Left ventricle myocardium inferior (tissue), 1 donor: ENCODE data around the gene PTPN11. TPM values are rescaled to one million over a fixed set of nuclear protein-coding genes. Genes with fewer than 3 reads are reported as not detected.
A peak's percentile ranks its signal among the peaks of the same experiment; 100 is the strongest.
"Not testable (repeated sequence)": the region's sequence is repeated elsewhere in the genome, so short reads cannot be mapped to it uniquely, and the experiment has no call there.

Experiments
- DNase-seq: peaks from one replicate; pipeline ENCODE4 v3.0.0-alpha.2; 2020
- H3K27ac ChIP-seq: fragments of 200-600 bp; replicated peaks from 2 replicates; pipeline ENCODE4 v1.8.0; 2021
- H3K27me3 ChIP-seq: fragments of 200-600 bp; 2 replicates; pipeline ENCODE4 v1.8.0; 2021; ENCODE audit warnings: low read depth
- H3K36me3 ChIP-seq: fragments of 200-600 bp; 2 replicates; pipeline ENCODE4 v1.8.0; 2021
- H3K4me1 ChIP-seq: fragments of 200-600 bp; 2 replicates; pipeline ENCODE4 v1.8.0; 2021
- H3K4me3 ChIP-seq: fragments of 200-600 bp; 2 replicates; pipeline ENCODE4 v1.8.0; 2021; ENCODE audit warnings: mild to moderate bottlenecking, moderate library complexity
- H3K9me3 ChIP-seq: fragments of 200-600 bp; replicated peaks from 2 replicates; pipeline ENCODE4 v1.8.0; 2021
- intact Hi-C: fragments of 100-400 bp; cut with micrococcal nuclease; formaldehyde crosslinking; loops from one replicate; pipeline ENCODE4 v1.11.0; 2022
- total RNA-seq: library from RNA; stranded (reverse); fragmentation: NEBNext Ultra II Directional; extraction: Animal tissue kit (Norgen Biotek cat#: 25700); gene quantifications from one replicate; pipeline ENCODE4 v1.2.1, GENCODE V29; 2021
- TF ChIP-seq, protein P1 (sequence below): fragments of 200-600 bp; IDR thresholded peaks from 2 replicates; pipeline ENCODE4 v1.8.0; 2021; ENCODE audit warnings: antibody characterized with exemption, mild to moderate bottlenecking, borderline replicate concordance
- donor health status: DM: no; HTN: yes; CAD: no; lungs with severe emphysema.

The PTPN11 gene
- total RNA-seq, 1 donor from 2014 or later = 139 TPM

DNA sequence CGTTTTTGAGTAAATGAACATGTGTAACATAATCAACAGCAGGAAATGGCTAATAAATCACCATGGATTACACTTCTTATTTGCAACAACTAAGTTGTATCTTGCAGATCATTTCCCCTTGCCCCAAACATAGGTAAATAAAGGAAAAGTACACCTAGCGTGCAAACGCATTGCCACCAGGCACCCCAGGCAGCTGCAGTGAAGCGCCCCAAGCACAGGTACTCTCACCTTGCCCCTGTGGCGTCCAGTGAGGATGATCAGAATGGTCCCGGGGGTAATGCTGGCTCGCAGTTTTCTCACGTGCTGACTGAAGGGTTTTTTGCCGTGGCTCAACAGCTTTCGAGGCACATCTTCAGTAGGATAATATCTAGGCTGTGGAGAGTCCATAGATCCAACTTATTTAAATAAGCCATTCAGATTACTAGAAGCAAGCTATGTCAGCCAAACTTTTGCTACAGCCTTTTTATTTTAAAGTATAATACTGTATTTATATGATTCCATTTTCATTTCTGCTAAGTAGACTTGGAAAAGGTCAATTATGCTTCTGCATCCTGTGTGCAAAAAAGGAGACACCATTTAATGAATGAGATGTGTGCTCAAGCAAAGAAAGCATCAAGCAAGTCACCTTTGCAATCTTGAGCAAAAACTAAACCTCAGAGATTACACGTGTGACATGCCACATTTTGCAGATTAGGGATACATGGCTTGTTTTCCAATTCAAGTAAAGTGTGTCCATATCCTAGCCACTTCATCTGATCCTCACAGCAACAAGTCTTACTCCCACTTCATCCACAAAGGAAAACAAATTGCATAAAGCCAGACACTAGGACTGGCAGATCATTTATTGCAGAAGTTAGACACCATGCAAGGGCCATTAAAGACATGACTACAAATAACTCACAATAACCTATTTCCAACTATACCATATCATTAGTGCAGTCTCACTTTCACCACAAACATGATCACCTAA, 11.9 kb upstream of the PTPN11 start:
- TF ChIP-seq, protein P1, sequence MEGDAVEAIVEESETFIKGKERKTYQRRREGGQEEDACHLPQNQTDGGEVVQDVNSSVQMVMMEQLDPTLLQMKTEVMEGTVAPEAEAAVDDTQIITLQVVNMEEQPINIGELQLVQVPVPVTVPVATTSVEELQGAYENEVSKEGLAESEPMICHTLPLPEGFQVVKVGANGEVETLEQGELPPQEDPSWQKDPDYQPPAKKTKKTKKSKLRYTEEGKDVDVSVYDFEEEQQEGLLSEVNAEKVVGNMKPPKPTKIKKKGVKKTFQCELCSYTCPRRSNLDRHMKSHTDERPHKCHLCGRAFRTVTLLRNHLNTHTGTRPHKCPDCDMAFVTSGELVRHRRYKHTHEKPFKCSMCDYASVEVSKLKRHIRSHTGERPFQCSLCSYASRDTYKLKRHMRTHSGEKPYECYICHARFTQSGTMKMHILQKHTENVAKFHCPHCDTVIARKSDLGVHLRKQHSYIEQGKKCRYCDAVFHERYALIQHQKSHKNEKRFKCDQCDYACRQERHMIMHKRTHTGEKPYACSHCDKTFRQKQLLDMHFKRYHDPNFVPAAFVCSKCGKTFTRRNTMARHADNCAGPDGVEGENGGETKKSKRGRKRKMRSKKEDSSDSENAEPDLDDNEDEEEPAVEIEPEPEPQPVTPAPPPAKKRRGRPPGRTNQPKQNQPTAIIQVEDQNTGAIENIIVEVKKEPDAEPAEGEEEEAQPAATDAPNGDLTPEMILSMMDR = no peak
- H3K27ac ChIP-seq = no peak overlapping the region
- H3K4me3 ChIP-seq = no peak overlapping the region
- H3K36me3 ChIP-seq = peaks cover 46% of the 10 kb centered on the region
- no peaks in the 10 kb centered on the region for H3K9me3 ChIP-seq
- peaks cover 28% of the 10 kb centered on the region for H3K4me1 ChIP-seq
- intact Hi-C loops = no loop called here
- no peak for DNase-seq
- H3K27me3 ChIP-seq = no peaks in the 10 kb centered on the region

DNA sequence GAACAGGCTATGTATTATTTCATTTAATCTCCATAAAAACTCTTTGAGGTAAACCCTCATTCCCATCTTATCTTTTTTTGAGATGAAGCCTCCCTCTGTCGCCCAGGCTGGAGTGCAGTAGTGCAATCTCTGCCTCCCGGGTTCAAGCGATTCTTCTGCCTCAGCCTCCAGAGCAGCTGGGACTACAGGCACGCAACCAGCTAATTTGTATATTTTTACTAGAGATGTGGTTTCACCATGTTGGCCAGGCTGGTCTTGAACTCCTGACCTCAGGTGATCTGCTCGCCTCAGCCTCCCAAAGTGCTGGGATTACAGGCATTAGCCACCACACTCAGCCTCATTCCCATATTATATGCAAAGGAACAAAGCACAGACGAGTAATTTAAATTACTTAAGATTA, 11.1 kb upstream of the PTPN11 start:
- Histone ChIP-seq H3K4me3 (peak overlapping the region; percentile 75), H3K36me3 (peaks cover 46% of the 10 kb centered on the region), H3K4me1 (peaks cover 28% of the 10 kb centered on the region)
- H3K27ac ChIP-seq, H3K27me3 ChIP-seq, DNase-seq, H3K9me3 ChIP-seq, intact Hi-C loops: not testable (repeated sequence)

DNA sequence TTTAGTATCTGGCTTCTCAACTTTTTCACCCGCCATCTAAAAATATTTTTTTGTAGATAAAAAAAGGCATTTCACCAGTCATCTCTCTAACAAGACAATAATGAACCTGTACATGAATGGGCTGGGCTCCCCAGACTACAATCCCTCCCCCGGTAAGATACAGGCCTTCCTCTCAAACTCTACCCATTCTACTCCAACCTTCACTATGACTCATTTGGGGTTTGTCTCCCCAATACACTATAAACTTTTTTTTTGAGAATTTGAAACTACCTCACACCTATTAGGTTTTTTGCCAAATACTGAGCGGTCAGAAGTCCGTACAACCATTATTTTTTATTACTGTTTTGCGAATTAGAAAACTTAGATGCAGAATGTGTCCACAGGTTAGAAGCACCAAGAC, 10.1 kb upstream of the PTPN11 start:
- no peak for DNase-seq
- Histone ChIP-seq H3K9me3 (no peaks in the 10 kb centered on the region), H3K4me3 (peak overlapping the region; percentile 75), H3K36me3 (peaks cover 46% of the 10 kb centered on the region), H3K27me3 (no peaks in the 10 kb centered on the region), H3K4me1 (peaks cover 28% of the 10 kb centered on the region), H3K27ac (peak overlapping the region; percentile 86)
- TF ChIP-seq, protein P1 = no peak
- intact Hi-C loops = no loop called here

DNA sequence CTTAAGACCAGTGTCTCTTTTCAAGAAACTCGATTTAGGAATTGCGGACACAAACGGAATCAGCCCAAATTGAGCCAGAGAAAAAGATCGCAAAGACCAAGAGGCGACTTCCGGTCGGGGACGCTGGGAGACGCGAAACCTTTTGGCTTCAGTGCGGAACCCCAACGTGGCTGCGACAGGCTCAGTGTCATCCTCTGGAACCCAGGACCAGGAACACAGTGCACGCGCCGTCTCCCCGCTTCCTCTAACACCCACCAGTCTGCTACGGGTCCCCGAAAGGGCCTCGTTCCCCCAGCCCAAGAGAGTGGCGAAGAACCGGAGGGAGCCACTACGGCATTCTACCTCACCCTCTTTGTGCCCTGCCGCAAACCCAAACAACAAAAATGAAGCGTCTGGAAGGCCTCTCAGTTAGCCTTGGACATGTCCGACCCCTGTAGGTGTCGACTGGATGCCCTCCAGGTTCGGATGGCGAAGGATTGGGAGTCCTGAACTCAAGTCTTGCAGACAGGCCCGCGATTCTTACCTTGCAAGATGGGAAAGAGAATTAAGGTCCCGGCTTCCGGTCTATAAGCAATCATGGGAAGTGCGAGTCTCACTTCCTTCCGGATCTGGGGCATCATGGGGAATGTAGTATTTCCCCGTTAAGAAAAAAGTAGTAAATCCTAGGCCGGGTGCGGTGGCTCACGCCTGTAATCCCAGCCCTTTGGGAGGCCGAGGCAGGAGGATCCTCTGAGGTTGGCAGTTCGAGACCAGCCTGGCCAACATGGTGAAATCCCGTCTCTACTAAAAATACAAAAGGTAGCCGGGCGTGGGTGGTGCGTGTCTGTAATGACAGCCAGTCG, 9.5 kb upstream of the PTPN11 start, which contains the start of gene RPL6:
TSS of gene RPL6 (minus strand) at position 542 of the 842 bp plus-strand sequence. CDS start 949 bp downstream, outside the sequence.
- intact Hi-C loops = no loop called here
- TF ChIP-seq, protein P1 = no peak
- H3K36me3 ChIP-seq = peaks cover 40% of the 10 kb centered on the region
- H3K27me3 ChIP-seq = no peaks in the 10 kb centered on the region
- peak within 1 kb of the TSS; percentile 86 for H3K27ac ChIP-seq
- H3K4me1 ChIP-seq = peaks cover 28% of the 10 kb centered on the region
- peak within 1 kb of the TSS; percentile 75 for H3K4me3 ChIP-seq
- DNase-seq = peak; percentile 53
- H3K9me3 ChIP-seq = no peaks in the 10 kb centered on the region

DNA sequence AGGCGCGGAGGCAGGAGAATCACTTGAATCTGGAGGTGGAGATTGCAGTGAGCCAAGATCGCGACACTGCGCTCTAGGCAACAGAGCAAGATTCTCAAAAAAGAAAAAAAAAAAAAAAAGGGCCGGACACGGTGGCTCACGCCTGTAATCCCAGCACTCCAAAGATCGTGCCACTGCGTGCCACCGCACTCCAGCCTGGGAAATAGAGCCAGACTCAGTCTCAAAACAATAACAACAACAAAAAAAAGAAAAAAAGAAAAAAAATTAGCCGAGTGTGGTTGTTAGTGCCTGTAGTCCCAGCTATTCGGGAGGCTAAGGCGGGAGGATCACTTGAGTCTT, 8.9 kb upstream of the PTPN11 start:
- intact Hi-C loops = no loop called here
- H3K4me3 ChIP-seq = peak overlapping the region; percentile 75
- peak overlapping the region; percentile 86 for H3K27ac ChIP-seq
- H3K27me3 ChIP-seq = no peaks in the 10 kb centered on the region
- TF ChIP-seq, protein P1 = no peak
- no peaks in the 10 kb centered on the region for H3K9me3 ChIP-seq
- peaks cover 34% of the 10 kb centered on the region for H3K36me3 ChIP-seq
- no peak for DNase-seq
- peaks cover 28% of the 10 kb centered on the region for H3K4me1 ChIP-seq
